Measurements from ENCODE around the gene MYO5A. TPM values are rescaled to one million over a fixed set of nuclear protein-coding genes. Genes with fewer than 3 reads are reported as not detected.
A peak's percentile ranks its signal among the peaks of the same experiment; 100 is the strongest.

MYO5A gene
- total and polyA plus RNA-seq, 2 donors (not counting 3 experiments of a cell fraction or from before 2014, with no cell fraction given) = 31.9 to 91.9 TPM

- Histone ChIP-seq H3K9ac (replicated peaks; ENCODE audit: extremely low read depth, insufficient read depth, low read length) (no peak overlapping the region), H3K4me2 (ENCODE audit: insufficient read depth, low read length) (no peak overlapping the region), H3K27me3 (ENCODE audit: control insufficient read depth in 2 of 2, insufficient read depth in 2 of 2, low read length in 2 of 2) (no peaks in the 10 kb centered on the region), H3K27ac (ENCODE audit: insufficient read depth, low read depth, low read length) (no peak overlapping the region), H2AFZ (ENCODE audit: low read depth, low read length) (no peak overlapping the region), H4K20me1 (replicated peaks; ENCODE audit: control insufficient read depth, extremely low read depth, insufficient read depth, low read length) (no peaks in the 10 kb centered on the region), H3K9me3 (replicated peaks; ENCODE audit: control insufficient read depth, insufficient read depth, low read length) (no peaks in the 10 kb centered on the region), H3K79me2 (ENCODE audit: control insufficient read depth, insufficient read depth, low read length) (no peaks in the 10 kb centered on the region), H3K36me3 (ENCODE audit: control insufficient read depth in 2 of 2, extremely low read depth in 1 of 2, insufficient read depth in 2 of 2, low read length in 2 of 2) (peaks cover 2 to 20% of the 10 kb centered on the region in 2 experiments), H3K4me1 (ENCODE audit: control insufficient read depth, extremely low read depth, insufficient read depth, low read length) (no peaks in the 10 kb centered on the region), H3K4me3 (replicated peaks in 1 of 3; ENCODE audit: insufficient read depth in 1 of 3, low read depth in 1 of 3, low read length in 3 of 3) (no peak overlapping the region), H3K9me1 (replicated peaks; ENCODE audit: control insufficient read depth, extremely low read depth, insufficient read depth, low read length) (no peaks in the 10 kb centered on the region)
- ChIA-PET CTCF (interaction anchor here (0.7 to 1.6 kb wide), 6 partner anchors 11 to 112 kb away, joined by 3 to 5 read pairs (median 4); no protein-coding TSS in a partner anchor), POLR2A (no interaction called here)
- BruUV-seq (replicated peaks) = no TSS peak
- TF ChIP-seq GATA2 (IDR thresholded peaks at IDR 0.05; ENCODE audit: insufficient read depth, insufficient read length, low read depth, low read length) (no peak), MAX (IDR thresholded peaks at IDR 0.05; ENCODE audit: insufficient read depth, insufficient read length) (no peak)
- no peak for FAIRE-seq
- intact Hi-C loops (cut with micrococcal nuclease) = no loop called here
- dilution Hi-C loops (cut with MboI; ENCODE audit: extremely low pct_ligation_motif_present, low sequenced_read_pairs) = no loop called here
- DNase-seq (ENCODE audit: low read depth, low spot score) = no peak
Observed at GRCh38 chr15:52368402-52368801, 160.3 kb downstream of the MYO5A start.

GRCh38 chr15:52362497-52362896 lies 166.2 kb downstream of the MYO5A start:
- FAIRE-seq (no peak), DNase-seq (ENCODE audit: low read depth, low spot score) (peak; percentile 49)
- H3K27ac ChIP-seq (ENCODE audit: insufficient read depth, low read depth, low read length) = no peak overlapping the region
- no peaks in the 10 kb centered on the region for H3K9me3 ChIP-seq (replicated peaks; ENCODE audit: control insufficient read depth, insufficient read depth, low read length)
- H3K9ac ChIP-seq (replicated peaks; ENCODE audit: extremely low read depth, insufficient read depth, low read length) = no peak overlapping the region
- no peaks in the 10 kb centered on the region for H3K9me1 ChIP-seq (replicated peaks; ENCODE audit: control insufficient read depth, extremely low read depth, insufficient read depth, low read length)
- H3K27me3 ChIP-seq (ENCODE audit: control insufficient read depth in 2 of 2, insufficient read depth in 2 of 2, low read length in 2 of 2) = no peaks in the 10 kb centered on the region
- no peaks in the 10 kb centered on the region for H3K79me2 ChIP-seq (ENCODE audit: control insufficient read depth, insufficient read depth, low read length)
- TF ChIP-seq POLR2AphosphoS5 (IDR thresholded peaks at IDR 0.05; ENCODE audit: insufficient read depth, low read depth, low read length) = no peak
- no peak for TF ChIP-seq MAX (IDR thresholded peaks at IDR 0.05; ENCODE audit: insufficient read depth, insufficient read length)
- no peak for TF ChIP-seq JUN (IDR thresholded peaks at IDR 0.05; ENCODE audit: borderline replicate concordance, insufficient read depth, insufficient read length, low read depth)
- no peak for TF ChIP-seq FOS (IDR thresholded peaks at IDR 0.05; ENCODE audit: borderline replicate concordance, insufficient read depth, low read length)
- H3K36me3 ChIP-seq (ENCODE audit: control insufficient read depth in 2 of 2, extremely low read depth in 1 of 2, insufficient read depth in 2 of 2, low read length in 2 of 2) = peaks cover 7 to 19% of the 10 kb centered on the region in 2 experiments
- intact Hi-C loops (cut with micrococcal nuclease) (no loop called here), dilution Hi-C loops (cut with MboI; ENCODE audit: extremely low pct_ligation_motif_present, low sequenced_read_pairs) (no loop called here)
- CTCF ChIA-PET = interaction anchor here (1.1 to 1.5 kb wide), 2 partner anchors 24 to 31 kb away, joined by 3 read pairs; no protein-coding TSS in a partner anchor
- no peaks in the 10 kb centered on the region for H4K20me1 ChIP-seq (replicated peaks; ENCODE audit: control insufficient read depth, extremely low read depth, insufficient read depth, low read length)
- BruUV-seq (replicated peaks) = no TSS peak
- H2AFZ ChIP-seq (ENCODE audit: low read depth, low read length) = no peak overlapping the region
- no peak overlapping the region for H3K4me3 ChIP-seq (replicated peaks in 1 of 3; ENCODE audit: insufficient read depth in 1 of 3, low read depth in 1 of 3, low read length in 3 of 3)
- POLR2A ChIA-PET = no interaction called here
- no peak overlapping the region for H3K4me2 ChIP-seq (ENCODE audit: insufficient read depth, low read length)
- no peaks in the 10 kb centered on the region for H3K4me1 ChIP-seq (ENCODE audit: control insufficient read depth, extremely low read depth, insufficient read depth, low read length)

Measured in endothelial cell of umbilical vein (primary cell).